NCI-H2081 treated with DMSO at 0.1 percent for 48 hours (cell line): Measurements from ENCODE around the gene MEGF11.

Experiments used
- DNase-seq: peaks from one replicate; lab custom pipeline; 2025; lab: John Stamatoyannopoulos, UW

The MEGF11 gene

GRCh38 chr15:65918357-65918920 is 335.1 kb downstream of the MEGF11 start:
- DNase-seq, result no peak

- DNase-seq, result no peak
Measured at GRCh38 chr15:65917936-65918335, 335.6 kb downstream of the MEGF11 start.

DNA sequence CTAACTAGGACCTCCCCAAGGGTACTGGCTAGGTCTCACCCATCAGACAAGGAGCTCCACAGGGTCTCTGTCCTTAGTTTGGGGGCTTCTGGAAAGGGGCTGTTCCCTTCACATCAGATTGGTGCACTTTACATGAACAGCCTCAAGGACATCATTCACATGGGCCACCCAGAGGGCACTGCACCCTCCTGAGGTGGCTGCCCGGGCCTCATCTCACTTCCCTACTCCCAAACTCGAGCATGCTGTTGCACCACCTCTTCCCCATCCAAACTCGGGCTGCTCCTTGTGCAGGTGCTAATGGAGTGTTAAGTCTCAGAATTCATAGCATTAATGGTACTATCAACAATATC is 336.2 kb downstream of the MEGF11 start:
- no peak for DNase-seq

- no peak for DNase-seq
Measured at GRCh38 chr15:65916664-65917406, 336.7 kb downstream of the MEGF11 start.

- no peak for DNase-seq
Measured at GRCh38 chr15:65916041-65916663, 337.4 kb downstream of the MEGF11 start.

- DNase-seq, result no peak
Measured at GRCh38 chr15:65914981-65915925, 338.3 kb downstream of the MEGF11 start.

GRCh38 chr15:65914386-65914785 is 339.2 kb downstream of the MEGF11 start:
- no peak for DNase-seq

GRCh38 chr15:65913631-65914199 is 339.8 kb downstream of the MEGF11 start:
- no peak for DNase-seq

DNA sequence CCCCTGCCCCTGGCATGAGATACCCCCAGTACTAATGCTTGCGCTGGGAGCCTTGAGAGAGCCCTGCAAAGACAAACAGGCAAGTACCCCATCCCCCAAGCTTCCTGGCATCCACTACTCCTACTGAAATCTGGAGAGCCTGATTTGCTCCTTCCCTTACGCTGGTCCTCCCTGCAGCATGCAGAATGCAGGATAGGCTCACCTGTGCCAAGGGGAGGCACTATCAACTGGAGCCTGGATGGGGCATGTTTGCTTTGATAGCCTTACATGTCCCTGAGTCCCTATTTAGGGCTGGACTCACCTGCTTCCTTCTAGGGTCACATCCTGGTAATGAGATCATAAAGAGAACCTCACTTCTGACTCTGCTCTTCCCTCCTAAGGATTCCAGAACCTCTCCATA is 341.3 kb downstream of the MEGF11 start:
- DNase-seq, result no peak

GRCh38 chr15:65910341-65910740 is 343.2 kb downstream of the MEGF11 start:
- no peak for DNase-seq

- DNase-seq, result no peak
Measured at GRCh38 chr15:65909831-65910230, 343.7 kb downstream of the MEGF11 start.

GRCh38 chr15:65908876-65909275 is 344.7 kb downstream of the MEGF11 start:
- no peak for DNase-seq

DNA sequence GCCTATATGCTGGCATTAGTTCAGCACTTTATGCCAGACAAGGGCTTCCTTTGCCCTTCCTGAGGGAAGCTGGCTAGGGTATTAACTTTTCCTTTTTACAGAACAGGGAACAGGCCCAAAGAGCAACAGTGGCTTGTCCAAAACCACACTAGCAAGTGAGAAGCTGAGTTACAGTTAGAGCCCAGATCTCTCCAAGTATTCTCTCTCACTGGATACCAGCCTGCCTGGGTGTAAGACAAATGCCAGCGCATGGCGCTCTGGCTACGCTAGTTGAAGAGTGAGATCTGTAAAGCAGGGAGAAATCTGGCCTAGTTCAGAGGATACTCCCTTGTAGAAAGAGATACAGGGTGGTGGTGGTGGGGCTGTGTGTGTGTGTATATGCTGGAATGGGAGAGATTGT is 345.9 kb downstream of the MEGF11 start:
- DNase-seq, result no peak

DNA sequence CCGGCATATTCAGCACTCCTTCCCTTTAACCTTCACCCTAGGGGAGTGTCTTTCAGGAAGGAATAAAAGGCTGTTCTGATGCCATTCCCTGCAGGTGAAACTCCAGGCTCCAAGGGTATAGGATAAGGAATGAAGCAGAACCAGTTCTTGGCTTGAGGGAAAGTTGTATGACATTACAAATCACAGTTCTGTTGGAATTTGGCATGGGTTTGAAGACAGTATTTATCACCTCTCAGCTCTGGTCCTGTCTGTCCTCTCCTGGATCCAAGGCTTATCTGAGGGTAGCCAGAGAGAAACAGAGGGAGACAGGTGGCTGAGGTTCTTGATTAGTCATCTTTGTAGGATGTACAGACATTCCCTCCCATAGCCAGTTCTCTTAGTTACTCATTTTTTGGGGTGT is 347.2 kb downstream of the MEGF11 start:
- DNase-seq, result no peak

- no peak for DNase-seq
Measured at GRCh38 chr15:65904301-65904700, 349.2 kb downstream of the MEGF11 start.

GRCh38 chr15:65903296-65904073 is 350.1 kb downstream of the MEGF11 start:
- no peak for DNase-seq

- DNase-seq, result no peak
Measured at GRCh38 chr15:65902373-65902772, 351.2 kb downstream of the MEGF11 start.

DNA sequence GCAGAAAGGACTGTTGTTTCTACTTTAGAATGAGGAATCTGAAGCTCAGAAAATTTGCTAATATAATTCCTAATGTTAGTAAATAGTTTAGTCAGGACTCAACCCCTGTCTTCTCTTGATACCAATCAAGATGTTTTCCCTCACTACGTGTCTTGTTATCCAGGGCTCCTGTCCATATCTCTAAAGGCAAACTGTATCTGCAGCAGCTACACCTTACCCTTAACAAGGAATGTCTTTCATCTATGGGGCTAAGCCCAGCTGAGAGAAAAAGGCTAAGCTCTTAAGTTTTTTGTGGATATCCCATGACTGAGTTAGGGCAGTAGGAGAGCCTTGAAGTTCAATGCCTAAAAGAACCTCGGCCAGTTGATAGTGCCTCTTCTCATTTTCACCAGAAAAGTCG is 351.7 kb downstream of the MEGF11 start:
- no peak for DNase-seq

GRCh38 chr15:65901336-65901735 is 352.2 kb downstream of the MEGF11 start:
- DNase-seq, result no peak

DNA sequence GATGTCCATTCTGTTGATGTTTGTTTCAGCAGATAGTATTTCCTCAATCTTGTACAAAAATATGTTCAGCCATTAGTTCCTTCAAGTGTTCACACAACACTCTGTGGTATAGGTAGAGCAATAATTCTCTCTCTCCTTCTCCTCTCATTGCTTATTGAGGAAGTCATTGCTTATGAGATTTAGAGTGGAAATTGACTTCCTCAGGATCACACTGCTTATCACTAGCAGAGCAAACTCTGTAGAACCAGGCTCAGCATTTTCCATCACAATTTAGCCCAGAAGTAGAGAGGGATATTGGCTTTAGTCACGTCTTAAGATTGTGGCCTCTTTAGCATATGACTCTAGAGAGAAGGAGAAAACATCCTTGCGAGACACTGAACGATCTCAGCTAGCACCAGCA is 353.1 kb downstream of the MEGF11 start:
- DNase-seq, result no peak

- no peak for DNase-seq
Measured at GRCh38 chr15:65896236-65896635, 357.3 kb downstream of the MEGF11 start.
